ENCODE measurements around the gene TGM5.

The TGM5 gene

DNA sequence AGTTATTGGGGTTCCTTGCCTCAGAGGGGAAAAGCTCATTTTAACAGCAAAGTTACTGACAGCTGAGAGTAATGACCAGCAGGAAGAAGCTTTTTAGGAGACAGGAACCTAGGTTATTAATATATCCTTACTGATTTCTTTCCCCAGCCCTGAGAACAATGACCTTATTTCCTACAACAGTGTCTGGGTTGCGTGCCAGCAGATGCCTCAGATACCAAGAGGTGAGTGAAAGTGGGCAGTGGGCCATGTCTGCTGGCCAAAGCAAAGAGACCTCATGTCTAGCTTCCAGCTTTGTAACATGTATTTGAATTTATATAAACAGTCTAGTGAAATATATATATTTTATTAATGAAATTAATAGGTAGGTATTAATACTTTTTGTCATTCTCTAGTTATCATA lies 76.5 kb downstream of the TGM5 start:
- no peak overlapping the region for H3K27ac ChIP-seq (ENCODE audit: low read depth, low read length)
- peaks cover 28% of the 10 kb centered on the region; the same call in 1 of the 2 replicates for H3K36me3 ChIP-seq (ENCODE audit: low read length)
- peaks cover 14% of the 10 kb centered on the region for H3K79me2 ChIP-seq (ENCODE audit: insufficient read depth, low read length)
- H2AFZ ChIP-seq (ENCODE audit: low read depth, low read length, severe bottlenecking) = no peak overlapping the region
- H3K9me2 ChIP-seq (replicated peaks; ENCODE audit: insufficient read depth, low read length) = no peaks in the 10 kb centered on the region
- H4K20me1 ChIP-seq (ENCODE audit: low read depth, low read length) = no peaks in the 10 kb centered on the region
- no peak overlapping the region for H3K4me2 ChIP-seq (ENCODE audit: low read depth, low read length, poor library complexity, severe bottlenecking)
- no peak overlapping the region for H3K9ac ChIP-seq (ENCODE audit: low read length)
- no peak overlapping the region for H3K4me3 ChIP-seq (ENCODE audit: insufficient read depth, low read length, poor library complexity, severe bottlenecking)
- TF ChIP-seq, protein P1, sequence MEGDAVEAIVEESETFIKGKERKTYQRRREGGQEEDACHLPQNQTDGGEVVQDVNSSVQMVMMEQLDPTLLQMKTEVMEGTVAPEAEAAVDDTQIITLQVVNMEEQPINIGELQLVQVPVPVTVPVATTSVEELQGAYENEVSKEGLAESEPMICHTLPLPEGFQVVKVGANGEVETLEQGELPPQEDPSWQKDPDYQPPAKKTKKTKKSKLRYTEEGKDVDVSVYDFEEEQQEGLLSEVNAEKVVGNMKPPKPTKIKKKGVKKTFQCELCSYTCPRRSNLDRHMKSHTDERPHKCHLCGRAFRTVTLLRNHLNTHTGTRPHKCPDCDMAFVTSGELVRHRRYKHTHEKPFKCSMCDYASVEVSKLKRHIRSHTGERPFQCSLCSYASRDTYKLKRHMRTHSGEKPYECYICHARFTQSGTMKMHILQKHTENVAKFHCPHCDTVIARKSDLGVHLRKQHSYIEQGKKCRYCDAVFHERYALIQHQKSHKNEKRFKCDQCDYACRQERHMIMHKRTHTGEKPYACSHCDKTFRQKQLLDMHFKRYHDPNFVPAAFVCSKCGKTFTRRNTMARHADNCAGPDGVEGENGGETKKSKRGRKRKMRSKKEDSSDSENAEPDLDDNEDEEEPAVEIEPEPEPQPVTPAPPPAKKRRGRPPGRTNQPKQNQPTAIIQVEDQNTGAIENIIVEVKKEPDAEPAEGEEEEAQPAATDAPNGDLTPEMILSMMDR (IDR thresholded peaks at IDR 0.05; ENCODE audit: insufficient read depth, low read length, poor library complexity, severe bottlenecking) = no peak
- TF ChIP-seq EZH2phosphoT487 (conservative IDR thresholded peaks at IDR 0.05; ENCODE audit: low read length) = no peak
- H3K9me3 ChIP-seq (ENCODE audit: insufficient read depth, low read length) = no peaks in the 10 kb centered on the region
- H3F3A ChIP-seq (ENCODE audit: insufficient read depth) = 0 out of 2 replicates have a peak, but pooled peaks cover 9% of the 10 kb centered on the region
- no peaks in the 10 kb centered on the region for H3K27me3 ChIP-seq (ENCODE audit: low read length)

DNA sequence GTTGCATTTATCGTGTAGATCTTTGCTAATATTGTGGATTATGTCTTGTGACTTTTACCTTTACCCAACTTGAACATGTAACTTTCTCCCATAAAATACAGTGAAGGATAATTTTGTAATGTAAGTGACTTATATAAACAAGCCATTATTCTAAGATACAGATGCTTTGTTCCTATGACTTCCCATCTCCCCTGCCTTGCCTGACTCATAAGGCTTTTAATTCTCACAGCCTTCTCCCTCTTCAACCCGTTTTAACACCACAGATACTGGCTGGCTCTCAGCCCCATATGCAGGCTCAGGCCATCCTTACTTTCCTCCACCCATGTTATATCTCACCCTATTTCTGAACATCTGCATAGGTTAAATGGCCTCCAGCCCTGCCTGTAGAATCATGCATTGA lies 77.4 kb downstream of the TGM5 start:
- no peak overlapping the region for H3K9ac ChIP-seq (ENCODE audit: low read length)
- peaks cover 16% of the 10 kb centered on the region for H3F3A ChIP-seq (ENCODE audit: insufficient read depth)
- H3K27ac ChIP-seq (ENCODE audit: low read depth, low read length) = no peak overlapping the region
- no peak overlapping the region for H2AFZ ChIP-seq (ENCODE audit: low read depth, low read length, severe bottlenecking)
- no peaks in the 10 kb centered on the region for H4K20me1 ChIP-seq (ENCODE audit: low read depth, low read length)
- no peaks in the 10 kb centered on the region for H3K9me3 ChIP-seq (ENCODE audit: insufficient read depth, low read length)
- H3K27me3 ChIP-seq (ENCODE audit: low read length) = no peaks in the 10 kb centered on the region
- TF ChIP-seq, protein P1 (IDR thresholded peaks at IDR 0.05; ENCODE audit: insufficient read depth, low read length, poor library complexity, severe bottlenecking) = no peak
- TF ChIP-seq EZH2phosphoT487 (conservative IDR thresholded peaks at IDR 0.05; ENCODE audit: low read length) = no peak
- peaks cover 14% of the 10 kb centered on the region for H3K79me2 ChIP-seq (ENCODE audit: insufficient read depth, low read length)
- no peak overlapping the region for H3K4me2 ChIP-seq (ENCODE audit: low read depth, low read length, poor library complexity, severe bottlenecking)
- H3K9me2 ChIP-seq (replicated peaks; ENCODE audit: insufficient read depth, low read length) = no peaks in the 10 kb centered on the region
- H3K4me3 ChIP-seq (ENCODE audit: insufficient read depth, low read length, poor library complexity, severe bottlenecking) = no peak overlapping the region
- peaks cover 25% of the 10 kb centered on the region; the same call in 1 of the 2 replicates for H3K36me3 ChIP-seq (ENCODE audit: low read length)

DNA sequence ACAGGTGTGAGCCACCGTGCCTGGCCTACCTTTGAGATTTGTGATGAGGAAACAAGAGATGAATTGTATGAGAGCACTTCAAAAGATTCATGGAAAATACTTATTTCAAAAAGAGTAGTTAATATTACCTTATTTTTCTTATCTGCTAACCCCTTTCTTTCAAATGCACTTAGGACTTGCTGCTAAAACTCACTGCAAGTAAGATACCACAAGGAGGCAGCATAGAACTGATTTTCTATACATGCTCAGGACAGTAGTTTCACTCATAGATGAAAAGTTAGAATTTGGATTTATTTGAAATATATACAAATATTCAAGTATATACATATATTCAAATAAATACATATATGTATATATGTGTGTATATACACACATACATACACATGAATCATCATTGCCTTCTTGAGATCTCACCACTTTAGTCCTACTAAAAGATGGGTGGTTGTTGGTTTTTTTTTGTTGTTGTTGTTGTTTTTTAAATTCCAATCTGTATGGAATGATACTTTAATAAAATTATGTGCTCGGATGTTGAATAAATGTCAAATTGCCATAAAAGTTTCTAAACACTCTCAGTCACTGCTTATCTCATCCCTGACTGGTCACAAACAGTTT lies 79.1 kb downstream of the TGM5 start:
- Histone ChIP-seq H3K4me2 (ENCODE audit: low read depth, low read length, poor library complexity, severe bottlenecking) (peak overlapping the region; percentile 98), H3K9me3 (ENCODE audit: insufficient read depth, low read length) (no peaks in the 10 kb centered on the region), H3K27me3 (ENCODE audit: low read length) (no peaks in the 10 kb centered on the region), H2AFZ (ENCODE audit: low read depth, low read length, severe bottlenecking) (no peak overlapping the region), H3F3A (ENCODE audit: insufficient read depth) (peaks cover 25% of the 10 kb centered on the region), H3K4me3 (ENCODE audit: insufficient read depth, low read length, poor library complexity, severe bottlenecking) (no peak overlapping the region), H3K36me3 (ENCODE audit: low read length) (peaks cover 13% of the 10 kb centered on the region; the same call in 1 of the 2 replicates), H3K79me2 (ENCODE audit: insufficient read depth, low read length) (peaks cover 14% of the 10 kb centered on the region), H3K9me2 (replicated peaks; ENCODE audit: insufficient read depth, low read length) (no peaks in the 10 kb centered on the region), H4K20me1 (ENCODE audit: low read depth, low read length) (no peaks in the 10 kb centered on the region), H3K27ac (ENCODE audit: low read depth, low read length) (no peak overlapping the region), H3K9ac (ENCODE audit: low read length) (peak overlapping the region; percentile 66)
- TF ChIP-seq EZH2phosphoT487 (conservative IDR thresholded peaks at IDR 0.05; ENCODE audit: low read length) = no peak
- TF ChIP-seq, protein P1 (IDR thresholded peaks at IDR 0.05; ENCODE audit: insufficient read depth, low read length, poor library complexity, severe bottlenecking) = peak; percentile 58

All from SU-DHL-6 (cell line).